Non-pigmented ciliary epithelial cell (primary cell): ENCODE measurements around the gene CCDC77.

Experiments
- DNase-seq: peaks from one replicate; pipeline ENCODE4 v3.0.0-alpha.2; 2010; ENCODE audit warnings: low read depth

Gene CCDC77

GRCh38 chr12:452667-453210 lies 51.3 kb downstream of the CCDC77 start:
- no peak for DNase-seq

- no peak for DNase-seq
Observed at GRCh38 chr12:454833-455232, 53.4 kb downstream of the CCDC77 start.

GRCh38 chr12:455821-456220 lies 54.4 kb downstream of the CCDC77 start:
- DNase-seq, result no peak

- no peak for DNase-seq
Observed at GRCh38 chr12:457676-458075, 56.2 kb downstream of the CCDC77 start.

- DNase-seq, result no peak
Observed at GRCh38 chr12:459050-459429, 57.6 kb downstream of the CCDC77 start.

- no peak for DNase-seq
Observed at GRCh38 chr12:459430-460258, 58.2 kb downstream of the CCDC77 start, which contains the start of gene B4GALNT3. B4GALNT3 (plus strand) TSS chr12:459939; CDS start chr12:460377, 438 bp downstream.

GRCh38 chr12:460261-461230 lies 59.1 kb downstream of the CCDC77 start:
- no peak for DNase-seq

GRCh38 chr12:461425-461824 lies 60.0 kb downstream of the CCDC77 start:
- DNase-seq, result no peak

GRCh38 chr12:462936-463705 lies 61.7 kb downstream of the CCDC77 start:
- no peak for DNase-seq

- DNase-seq, result no peak
Observed at GRCh38 chr12:464484-465267, 63.2 kb downstream of the CCDC77 start.

GRCh38 chr12:466039-466438 lies 64.6 kb downstream of the CCDC77 start:
- no peak for DNase-seq

GRCh38 chr12:466762-467161 lies 65.3 kb downstream of the CCDC77 start:
- DNase-seq, result no peak

- DNase-seq, result no peak
Observed at GRCh38 chr12:467591-467990, 66.1 kb downstream of the CCDC77 start.

GRCh38 chr12:468671-469389 lies 67.4 kb downstream of the CCDC77 start:
- DNase-seq, result no peak

GRCh38 chr12:470133-470532 lies 68.7 kb downstream of the CCDC77 start:
- no peak for DNase-seq

- DNase-seq, result no peak
Observed at GRCh38 chr12:473198-473597, 71.8 kb downstream of the CCDC77 start.

GRCh38 chr12:473863-474577 lies 72.6 kb downstream of the CCDC77 start:
- DNase-seq, result no peak

- no peak for DNase-seq
Observed at GRCh38 chr12:475286-475685, 73.8 kb downstream of the CCDC77 start.

- DNase-seq, result no peak
Observed at GRCh38 chr12:479161-479560, 77.7 kb downstream of the CCDC77 start.
